NCI-H187 treated with DMSO at 0.1 percent for 48 hours (cell line): ENCODE measurements around the gene ME3.
"Not testable (repeated sequence)": the region's sequence is repeated elsewhere in the genome, so short reads cannot be mapped to it uniquely, and the experiment has no call there.

Experiments
- DNase-seq: peaks from one replicate; lab custom pipeline; 2025; lab: John Stamatoyannopoulos, UW

The ME3 gene

DNA sequence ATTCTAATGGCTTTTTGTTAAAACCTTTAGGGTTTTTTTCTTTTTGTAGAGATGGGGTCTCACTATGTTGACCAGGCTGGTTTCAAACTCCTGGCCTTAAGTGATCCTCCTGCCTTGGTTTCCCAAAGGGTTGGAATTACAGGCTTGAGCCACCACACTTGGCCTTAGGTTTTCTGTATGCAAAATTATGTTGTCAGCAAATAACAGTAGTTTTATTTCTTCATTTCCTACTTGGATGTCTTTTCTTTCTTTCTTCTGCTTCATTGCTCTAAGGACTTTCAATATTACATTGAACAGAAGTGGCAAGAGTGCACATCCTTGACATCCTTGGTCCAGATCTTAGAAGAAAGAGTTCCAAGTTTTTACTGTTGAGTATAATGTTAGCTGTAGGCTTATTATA lies 245.0 kb downstream of the ME3 start:
- DNase-seq: no peak

DNA sequence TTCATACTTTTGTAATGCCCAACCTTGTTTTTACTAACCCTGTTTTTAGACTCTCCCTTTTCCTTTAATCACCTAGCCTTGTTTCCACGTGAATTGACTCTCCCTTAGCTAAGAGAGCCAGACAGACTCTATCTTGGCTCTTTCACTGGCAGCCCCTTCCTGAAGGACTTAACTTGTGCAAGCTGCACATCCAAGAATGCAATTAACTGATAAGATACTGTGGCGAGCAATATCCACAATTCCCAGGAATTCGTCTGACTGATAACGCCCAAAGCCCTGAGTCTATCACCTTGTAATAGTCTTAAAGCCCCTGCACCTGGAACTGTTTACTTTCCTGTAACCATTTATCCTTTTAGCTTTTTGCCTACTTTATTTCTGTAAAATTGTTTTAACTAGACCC lies 248.9 kb downstream of the ME3 start:
- DNase-seq: not testable (repeated sequence)

GRCh38 chr11:86422371-86422770 lies 250.0 kb downstream of the ME3 start:
- no peak for DNase-seq

GRCh38 chr11:86421946-86422345 lies 250.5 kb downstream of the ME3 start:
- no peak for DNase-seq

GRCh38 chr11:86418917-86419316 lies 253.5 kb downstream of the ME3 start:
- DNase-seq: no peak

GRCh38 chr11:86418513-86418912 lies 253.9 kb downstream of the ME3 start:
- no peak for DNase-seq

DNA sequence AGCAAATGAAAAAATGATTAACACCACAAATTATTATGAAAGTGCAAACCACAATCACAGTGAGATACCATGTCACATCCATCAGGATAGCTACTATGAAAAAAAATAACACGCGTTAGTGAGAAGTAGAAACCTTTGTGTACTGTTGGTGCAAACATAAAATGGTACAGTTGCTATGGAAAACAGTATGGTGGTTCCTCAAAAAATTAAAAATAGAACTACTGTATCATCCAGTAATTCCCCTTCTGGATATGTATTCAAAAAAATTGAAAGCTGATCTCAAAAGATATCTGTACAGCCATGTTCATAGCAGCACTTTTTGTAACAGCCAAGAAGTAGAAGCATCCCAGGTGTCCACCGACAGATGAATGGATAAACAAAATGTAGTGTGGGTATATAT lies 254.3 kb downstream of the ME3 start:
- DNase-seq: no peak

DNA sequence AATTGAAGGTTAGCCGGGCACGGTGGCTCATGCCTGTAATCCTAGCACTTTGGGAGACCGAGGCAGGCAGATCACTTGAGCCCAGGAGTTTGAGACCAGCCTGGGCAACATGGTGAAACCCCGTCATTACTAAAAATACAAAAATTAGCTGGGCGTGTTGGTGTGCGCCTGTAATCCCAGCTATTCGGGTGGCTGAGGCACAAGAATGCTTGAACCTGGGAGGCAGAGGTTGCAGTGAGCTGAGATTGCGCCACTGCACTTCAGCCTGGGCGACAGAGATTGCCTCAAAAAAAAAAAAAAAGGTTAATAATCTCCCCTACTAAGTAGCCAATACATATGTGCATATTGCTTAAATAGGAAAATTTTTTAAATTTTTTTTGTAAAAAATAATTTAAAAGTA lies 255.5 kb downstream of the ME3 start:
- not testable (repeated sequence) for DNase-seq

- no peak for DNase-seq
Measured at GRCh38 chr11:86416494-86416893, 255.9 kb downstream of the ME3 start.

- DNase-seq: no peak
Measured at GRCh38 chr11:86415026-86415425, 257.4 kb downstream of the ME3 start.

DNA sequence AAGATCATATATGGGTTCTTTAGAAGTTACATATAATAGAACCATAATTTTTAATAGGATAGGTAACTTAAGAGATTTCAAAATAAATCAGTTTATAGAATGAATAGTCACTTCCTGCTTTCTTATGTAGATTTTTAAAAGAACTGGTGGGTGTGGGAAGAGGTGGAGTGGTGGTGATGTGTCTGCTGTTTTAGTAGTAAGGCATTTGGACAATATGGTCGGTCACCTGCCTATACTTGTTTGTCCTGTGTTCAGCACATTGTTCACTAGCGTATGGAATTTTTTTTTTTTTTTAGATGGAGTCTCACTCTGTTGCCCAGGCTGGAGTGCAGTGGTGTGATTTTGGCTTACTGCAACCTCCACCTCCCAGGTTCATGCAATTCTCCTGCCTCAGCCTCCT lies 258.4 kb downstream of the ME3 start:
- DNase-seq: no peak

DNA sequence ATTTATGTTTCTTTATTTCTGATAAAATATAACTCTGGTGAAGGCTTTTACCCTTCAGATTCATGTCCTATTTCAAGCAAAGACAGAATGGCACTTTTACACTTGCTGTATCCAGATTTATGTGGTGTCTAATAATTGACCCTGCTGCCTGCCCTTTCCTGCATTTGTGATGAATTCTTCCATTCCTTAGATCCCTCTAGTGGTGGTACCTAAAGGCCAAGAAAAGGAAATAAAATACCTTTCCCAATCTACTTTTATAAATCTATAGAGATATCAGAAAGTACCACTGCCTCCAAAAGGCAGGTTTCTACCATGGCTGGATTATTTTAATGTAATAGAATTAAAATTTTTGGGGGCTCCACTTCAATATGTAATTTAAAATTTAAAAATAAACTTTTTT lies 263.6 kb downstream of the ME3 start:
- no peak for DNase-seq

- DNase-seq: no peak
Measured at GRCh38 chr11:86403458-86403857, 269.0 kb downstream of the ME3 start.

GRCh38 chr11:86398106-86398505 lies 274.3 kb downstream of the ME3 start:
- DNase-seq: no peak

GRCh38 chr11:86397351-86397750 lies 275.1 kb downstream of the ME3 start:
- DNase-seq: no peak

DNA sequence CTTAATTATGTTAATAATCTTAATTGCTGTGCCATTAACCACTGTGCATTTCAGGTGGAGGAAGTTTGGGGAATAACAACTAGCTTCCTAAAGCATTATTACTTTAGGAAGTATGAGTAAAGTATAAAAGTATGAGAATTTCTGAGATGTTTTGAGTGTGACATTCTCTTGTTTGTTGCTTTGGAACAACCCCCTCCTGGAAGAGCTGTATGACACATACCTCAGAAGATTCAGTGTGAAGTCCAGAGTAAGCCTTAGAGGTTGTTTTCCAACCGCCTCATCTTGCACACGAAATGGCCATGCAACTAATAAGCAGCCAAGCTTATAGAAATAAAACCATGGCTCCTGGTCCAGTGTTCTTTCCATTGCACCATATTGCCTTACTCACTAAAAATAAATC lies 276.0 kb downstream of the ME3 start:
- DNase-seq: no peak

DNA sequence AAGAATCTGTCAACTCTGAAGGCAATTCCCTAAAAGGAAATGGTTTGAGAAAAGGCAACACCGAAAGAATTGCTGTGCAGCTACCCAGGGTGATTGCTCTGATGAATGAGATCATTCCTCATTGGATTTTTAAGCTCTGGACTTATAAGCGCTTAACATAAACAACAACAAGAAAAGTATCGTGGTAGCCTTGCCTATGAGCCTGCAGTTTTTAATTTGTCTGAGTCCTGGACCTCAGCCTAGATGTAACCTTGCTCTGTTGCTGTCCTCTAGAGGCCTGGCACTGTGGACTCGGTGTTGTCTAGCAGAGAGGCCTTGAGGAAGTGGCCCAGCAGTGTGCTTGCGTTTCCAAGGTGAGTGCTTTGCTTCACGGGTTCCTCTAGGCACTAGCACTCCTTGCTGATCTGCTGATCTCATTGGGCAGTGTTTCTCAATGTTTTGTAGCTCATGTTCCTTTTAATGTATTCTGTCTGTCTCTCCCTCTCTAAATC lies 277.3 kb downstream of the ME3 start:
- no peak for DNase-seq
